Erythroblast (primary cell): Measurements from ENCODE around the gene ALDH1A1.

Source experiments
- GATA1 ChIP-seq: IDR thresholded peaks from 2 replicates; pipeline ENCODE4 v1.6.1; 2011; ENCODE audit warnings: low read depth, mild to moderate bottlenecking, control low read depth, low read length, moderate library complexity
- POLR2A ChIP-seq: IDR thresholded peaks from 2 replicates; pipeline ENCODE4 v1.6.1; 2011; ENCODE audit warnings: mild to moderate bottlenecking, low read length

DNA sequence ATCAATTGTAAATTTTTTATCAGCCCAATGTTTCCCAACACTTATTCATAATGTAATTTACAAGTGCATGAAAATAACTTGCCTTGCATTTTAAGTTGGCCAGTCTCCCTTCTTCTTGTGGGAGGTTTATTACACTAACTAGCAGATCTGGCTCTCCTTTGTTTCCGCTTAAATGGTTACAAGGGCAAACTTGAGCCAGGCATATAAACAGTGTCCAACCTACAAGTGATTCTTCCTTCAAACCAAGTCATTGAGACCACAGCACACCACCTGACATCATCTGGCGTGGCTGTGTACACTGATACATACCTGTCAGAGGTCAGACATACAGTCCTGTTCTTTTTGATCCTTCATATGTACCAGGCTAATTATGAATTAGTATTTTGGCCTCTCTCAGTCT is 80.1 kb downstream of the ALDH1A1 start:
- no peak for TF ChIP-seq POLR2A
- no peak for TF ChIP-seq GATA1
